Fibroblast of the aortic adventitia (primary cell): ENCODE measurements around the gene LHPP. TPM values are rescaled to one million over a fixed set of nuclear protein-coding genes. Genes with fewer than 3 reads are reported as not detected.

Experiments used
- DNase-seq: peaks from one replicate; pipeline ENCODE4 v3.0.0-alpha.2; 2010; ENCODE audit warnings: low read depth
- H3K4me3 ChIP-seq: 2 replicates; pipeline ENCODE4 v1.5.1; 2011; ENCODE audit warnings: low read depth, mild to moderate bottlenecking, control low read depth, low read length, moderate library complexity
- CTCF ChIP-seq: IDR thresholded peaks from 2 replicates; pipeline ENCODE4 v1.5.1; 2011; ENCODE audit warnings: mild to moderate bottlenecking, low read length, control low read depth, inconsistent platforms; ENCODE audit not compliant: insufficient read depth
- total RNA-seq: library from RNA; depleted of rRNA; stranded (reverse); fragments of >200 nt; gene quantifications from 2 replicates; pipeline ENCODE4 v1.2.3, GENCODE V29; 2012; ENCODE audit warnings: low replicate concordance

The LHPP gene
- total RNA-seq, 1 donor = 12.5 TPM

GRCh38 chr10:124453960-124454610 lies 7.5 kb upstream of the LHPP start:
- no peak for TF ChIP-seq CTCF
- no peak overlapping the region for H3K4me3 ChIP-seq
- DNase-seq = no peak

- DNase-seq = no peak
- H3K4me3 ChIP-seq = no peak overlapping the region
- no peak for TF ChIP-seq CTCF
These were observed 6.2 kb upstream of the LHPP start for GRCh38 chr10:124455441-124455840.

- H3K4me3 ChIP-seq = no peak overlapping the region
- no peak for DNase-seq
- no peak for TF ChIP-seq CTCF
These were observed 3.1 kb upstream of the LHPP start for GRCh38 chr10:124458473-124458872.

- H3K4me3 ChIP-seq = no peak overlapping the region
- TF ChIP-seq CTCF = no peak
- no peak for DNase-seq
These were observed 2.7 kb upstream of the LHPP start for GRCh38 chr10:124458889-124459288.

- H3K4me3 ChIP-seq = no peak overlapping the region
- no peak for TF ChIP-seq CTCF
- DNase-seq = no peak
These were observed 2.2 kb upstream of the LHPP start for GRCh38 chr10:124459395-124459794.

- H3K4me3 ChIP-seq = no peak overlapping the region
- no peak for TF ChIP-seq CTCF
These were observed 1.5 kb upstream of the LHPP start for GRCh38 chr10:124460144-124460543.

GRCh38 chr10:124462348-124462695 lies 699 bp downstream of the LHPP start:
- no peak for TF ChIP-seq CTCF
- H3K4me3 ChIP-seq = peak overlapping the region; percentile 93
- no peak for DNase-seq

More at GRCh38 chr10:124460144-124460543, 1.5 kb upstream of the LHPP start:
- DNase-seq = no peak
